Measurements from ENCODE around the gene MADD. TPM values are rescaled to one million over a fixed set of nuclear protein-coding genes. Genes with fewer than 3 reads are reported as not detected.

MADD gene
- total RNA-seq, 1 donor from 2014 or later: 35.7 TPM

DNA sequence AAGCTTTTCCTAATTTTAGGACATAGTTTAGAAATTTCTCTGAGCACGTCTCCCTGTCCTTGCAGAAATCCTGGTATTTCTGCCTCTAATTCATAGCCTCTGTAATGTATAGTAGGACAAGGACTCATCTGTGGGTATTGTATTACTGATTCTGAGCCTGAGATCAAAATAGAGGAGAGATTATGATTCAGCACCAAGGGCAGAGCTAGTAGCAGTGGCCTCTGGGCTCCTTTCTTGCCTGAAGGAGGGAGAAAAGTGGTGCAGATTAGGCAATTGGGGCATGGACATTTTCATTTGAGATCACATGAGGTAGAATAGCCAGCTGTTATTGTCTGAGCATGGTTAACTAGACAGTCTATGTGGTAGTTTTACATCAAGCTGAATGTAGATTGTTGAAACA lies 2.8 kb downstream of the MADD start:
- DNase-seq (ENCODE audit: low spot score): no peak

DNA sequence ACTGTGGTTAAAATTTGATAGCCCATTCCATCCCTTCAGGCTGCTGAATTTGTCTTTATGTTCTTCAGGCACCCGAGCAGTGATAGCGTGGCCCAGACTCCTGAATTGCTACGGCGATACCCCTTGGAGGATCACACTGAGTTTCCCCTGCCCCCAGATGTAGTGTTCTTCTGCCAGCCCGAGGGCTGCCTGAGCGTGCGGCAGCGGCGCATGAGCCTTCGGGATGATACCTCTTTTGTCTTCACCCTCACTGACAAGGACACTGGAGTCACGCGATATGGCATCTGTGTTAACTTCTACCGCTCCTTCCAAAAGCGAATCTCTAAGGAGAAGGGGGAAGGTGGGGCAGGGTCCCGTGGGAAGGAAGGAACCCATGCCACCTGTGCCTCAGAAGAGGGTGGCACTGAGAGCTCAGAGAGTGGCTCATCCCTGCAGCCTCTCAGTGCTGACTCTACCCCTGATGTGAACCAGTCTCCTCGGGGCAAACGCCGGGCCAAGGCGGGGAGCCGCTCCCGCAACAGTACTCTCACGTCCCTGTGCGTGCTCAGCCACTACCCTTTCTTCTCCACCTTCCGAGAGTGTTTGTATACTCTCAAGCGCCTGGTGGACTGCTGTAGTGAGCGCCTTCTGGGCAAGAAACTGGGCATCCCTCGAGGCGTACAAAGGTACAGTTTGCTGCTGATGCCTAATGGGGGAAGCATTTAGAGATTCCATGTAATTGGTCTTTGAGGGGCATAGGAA lies 4.7 kb downstream of the MADD start:
- no peak for DNase-seq (ENCODE audit: low spot score)

DNA sequence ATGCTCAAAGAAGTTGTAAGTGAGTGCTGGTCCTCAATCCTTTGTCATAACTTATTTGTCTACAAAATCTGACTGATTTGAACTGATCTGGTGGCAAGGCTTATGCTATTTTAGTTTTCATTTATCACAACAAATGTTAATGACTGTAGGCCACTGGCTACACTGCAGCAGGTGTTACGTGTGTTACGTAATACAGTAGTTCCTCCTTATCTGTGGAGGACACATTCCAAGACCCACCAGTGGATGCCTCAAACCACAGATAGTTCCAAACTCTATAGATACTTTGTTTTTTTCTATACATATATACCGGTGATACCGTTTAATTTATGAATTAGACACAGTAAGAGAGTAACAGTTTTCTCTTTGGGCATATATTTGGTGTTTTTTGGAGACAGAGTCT lies 7.0 kb downstream of the MADD start:
- DNase-seq (ENCODE audit: low spot score): no peak

DNA sequence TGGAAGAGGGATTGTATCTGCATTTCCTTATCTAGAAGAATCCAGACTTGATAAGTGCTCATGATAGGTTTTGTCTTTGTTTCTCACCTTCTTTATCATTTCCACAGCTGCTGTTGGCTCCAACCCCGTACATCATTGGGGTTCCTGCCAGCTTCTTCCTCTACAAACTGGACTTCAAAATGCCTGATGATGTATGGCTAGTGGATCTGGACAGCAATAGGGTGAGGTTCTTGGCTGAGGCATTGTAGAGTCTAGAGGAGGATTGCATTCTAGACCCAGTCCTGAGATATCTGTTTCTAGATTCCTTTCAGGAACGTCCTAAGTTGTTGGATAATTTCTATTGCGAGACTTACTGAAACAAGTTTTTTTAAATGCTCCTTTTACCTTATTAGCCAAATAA lies 8.1 kb downstream of the MADD start:
- DNase-seq (ENCODE audit: low spot score): no peak

DNA sequence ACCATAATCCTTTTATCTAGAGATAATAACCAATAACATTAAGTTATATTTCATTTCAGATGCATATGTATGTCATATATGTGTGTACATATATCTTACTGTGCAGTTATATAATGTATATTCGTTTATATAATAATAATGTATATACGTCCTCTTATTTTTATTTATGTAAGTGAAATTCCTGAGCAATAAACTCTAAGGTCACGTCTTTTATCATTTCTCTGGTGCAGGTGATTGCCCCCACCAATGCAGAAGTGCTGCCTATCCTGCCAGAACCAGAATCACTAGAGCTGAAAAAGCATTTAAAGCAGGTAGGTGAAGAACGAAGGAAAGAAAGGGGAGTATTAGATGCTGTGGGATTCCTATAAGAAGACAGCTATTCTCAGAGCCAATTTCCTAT lies 8.8 kb downstream of the MADD start:
- no peak for DNase-seq (ENCODE audit: low spot score)

DNA sequence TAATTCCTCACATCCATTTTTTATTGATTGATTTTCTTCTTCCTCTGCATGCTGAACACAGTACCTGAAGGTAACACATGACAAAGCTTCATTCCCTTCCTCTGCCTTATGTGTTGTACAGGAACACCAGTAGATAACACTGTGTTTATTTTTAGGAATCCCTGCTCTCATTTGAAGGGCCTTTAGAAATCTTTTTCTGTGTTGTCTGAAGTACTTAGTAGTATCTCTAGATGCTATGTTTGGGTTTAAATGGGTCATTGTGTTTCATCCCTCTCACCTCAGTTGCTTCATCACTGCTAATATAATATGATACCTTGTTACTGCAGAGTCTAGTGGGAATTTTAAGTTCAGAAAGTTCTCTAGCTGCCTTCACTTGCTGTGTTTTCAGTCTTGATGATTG lies 10.2 kb downstream of the MADD start:
- no peak for DNase-seq (ENCODE audit: low spot score)

DNA sequence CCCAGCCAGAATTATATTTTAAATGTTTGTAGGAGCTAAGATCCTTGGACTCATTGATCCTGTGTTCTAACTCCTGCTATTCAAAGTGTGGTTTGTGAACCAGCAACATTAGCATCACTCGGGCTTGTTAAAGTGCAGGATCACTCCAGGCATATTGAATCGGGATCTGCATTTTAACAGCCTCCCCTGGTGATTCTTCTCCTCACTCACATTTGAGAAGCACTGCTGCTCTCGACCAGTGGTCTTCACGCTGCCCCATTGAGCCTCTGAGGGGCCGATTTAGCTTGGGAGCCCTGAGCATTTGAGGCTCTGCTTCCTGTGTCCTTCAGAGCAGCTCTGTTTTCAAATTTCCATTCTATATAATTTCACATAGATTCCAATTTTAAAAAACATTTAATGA lies 10.9 kb downstream of the MADD start:
- DNase-seq (ENCODE audit: low spot score): peak; percentile 3

DNA sequence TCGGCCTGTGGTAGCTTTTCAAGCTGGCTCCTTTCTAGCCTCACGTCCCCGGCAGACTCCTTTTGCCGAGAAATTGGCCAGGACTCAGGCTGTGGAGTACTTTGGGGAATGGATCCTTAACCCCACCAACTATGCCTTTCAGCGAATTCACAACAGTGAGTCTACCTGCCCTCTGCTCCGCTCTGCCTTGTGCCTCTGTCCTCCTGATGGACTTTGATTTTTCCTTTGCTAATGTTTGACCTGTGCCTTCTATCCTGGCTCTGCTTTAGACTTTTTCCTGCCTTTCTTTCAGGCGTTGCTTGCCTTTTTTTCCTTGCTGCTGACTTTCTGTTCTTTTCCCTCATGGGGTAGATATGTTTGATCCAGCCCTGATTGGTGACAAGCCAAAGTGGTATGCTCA lies 12.5 kb downstream of the MADD start:
- DNase-seq (ENCODE audit: low spot score): peak; percentile 30

DNA sequence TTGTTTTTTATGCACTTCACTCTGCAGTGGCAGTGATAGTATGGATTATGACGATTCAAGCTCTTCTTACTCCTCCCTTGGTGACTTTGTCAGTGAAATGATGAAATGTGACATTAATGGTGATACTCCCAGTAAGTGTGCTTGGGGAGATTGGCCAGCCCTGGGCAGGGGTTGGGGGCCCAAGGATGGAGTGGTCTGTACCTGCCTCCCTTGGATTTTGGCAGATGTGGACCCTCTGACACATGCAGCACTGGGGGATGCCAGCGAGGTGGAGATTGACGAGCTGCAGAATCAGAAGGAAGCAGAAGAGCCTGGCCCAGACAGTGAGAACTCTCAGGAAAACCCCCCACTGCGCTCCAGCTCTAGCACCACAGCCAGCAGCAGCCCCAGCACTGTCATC lies 14.2 kb downstream of the MADD start:
- DNase-seq (ENCODE audit: low spot score): peak; percentile 82

DNA sequence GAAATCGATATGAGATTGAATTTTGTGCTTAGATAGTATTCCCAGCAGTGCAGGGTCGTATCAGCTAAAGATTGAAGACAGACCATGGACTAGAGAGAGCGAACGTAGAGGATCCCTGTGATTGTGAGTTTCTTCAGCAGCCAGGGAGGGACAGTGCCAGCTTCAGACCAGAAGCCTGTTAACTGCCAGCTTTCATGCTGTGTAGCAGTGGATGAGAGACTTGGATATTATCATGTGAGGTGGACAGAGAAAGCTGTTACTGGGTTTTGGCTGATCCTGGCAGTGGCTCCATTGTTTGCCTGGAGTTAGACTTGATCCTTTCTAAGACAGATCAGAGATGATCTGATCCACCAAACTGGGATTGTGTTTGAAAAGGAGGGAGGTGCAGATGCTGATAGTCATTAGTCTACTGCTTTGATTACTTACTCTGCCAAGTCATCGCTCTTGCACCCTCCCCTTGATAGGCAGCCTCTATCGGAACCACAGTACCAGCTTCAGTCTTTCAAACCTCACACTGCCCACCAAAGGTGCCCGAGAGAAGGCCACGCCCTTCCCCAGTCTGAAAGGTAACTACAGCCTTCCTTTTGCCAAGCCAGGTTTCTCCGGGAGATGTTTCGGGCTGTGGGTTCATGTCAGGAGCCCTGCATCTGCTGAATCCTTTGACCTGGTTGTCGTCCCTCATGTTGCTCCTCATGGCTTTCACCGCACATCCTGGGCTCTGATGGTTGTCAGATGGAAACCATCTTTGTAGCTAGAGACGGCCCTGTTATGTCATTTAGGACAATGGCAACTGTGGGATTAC lies 16.2 kb downstream of the MADD start:
- DNase-seq (ENCODE audit: low spot score): peak; percentile 83

DNA sequence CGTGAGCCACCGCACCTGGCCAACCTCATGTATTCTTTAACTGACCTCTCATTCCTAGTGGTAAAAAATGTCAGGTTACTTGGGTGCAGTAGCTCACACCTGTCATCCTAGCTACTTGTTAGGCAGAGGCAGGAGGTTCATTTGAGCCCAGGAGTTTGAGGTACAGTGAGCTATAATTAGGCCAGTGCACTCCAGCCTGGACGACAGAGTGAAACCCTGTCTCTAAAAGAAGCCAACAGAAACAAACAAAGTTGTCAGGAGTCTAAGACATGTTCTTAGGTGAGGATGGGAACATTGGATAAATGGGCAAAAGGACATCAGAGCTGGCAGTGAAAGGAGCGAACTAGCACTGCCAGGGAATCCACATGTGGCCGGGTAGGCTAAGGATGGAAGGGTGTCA lies 18.1 kb downstream of the MADD start:
- no peak for DNase-seq (ENCODE audit: low spot score)

DNA sequence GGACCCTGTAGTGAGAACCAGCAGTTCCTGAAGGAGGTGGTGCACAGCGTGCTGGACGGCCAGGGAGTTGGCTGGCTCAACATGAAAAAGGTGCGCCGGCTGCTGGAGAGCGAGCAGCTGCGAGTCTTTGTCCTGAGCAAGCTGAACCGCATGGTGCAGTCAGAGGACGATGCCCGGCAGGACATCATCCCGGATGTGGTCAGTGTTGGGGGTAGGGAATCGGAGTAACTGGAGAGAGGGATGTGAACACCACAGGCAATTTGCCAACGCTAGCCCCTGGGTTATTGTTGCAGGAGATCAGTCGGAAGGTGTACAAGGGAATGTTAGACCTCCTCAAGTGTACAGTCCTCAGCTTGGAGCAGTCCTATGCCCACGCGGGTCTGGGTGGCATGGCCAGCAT lies 19.9 kb downstream of the MADD start:
- DNase-seq (ENCODE audit: low spot score): peak; percentile 81

DNA sequence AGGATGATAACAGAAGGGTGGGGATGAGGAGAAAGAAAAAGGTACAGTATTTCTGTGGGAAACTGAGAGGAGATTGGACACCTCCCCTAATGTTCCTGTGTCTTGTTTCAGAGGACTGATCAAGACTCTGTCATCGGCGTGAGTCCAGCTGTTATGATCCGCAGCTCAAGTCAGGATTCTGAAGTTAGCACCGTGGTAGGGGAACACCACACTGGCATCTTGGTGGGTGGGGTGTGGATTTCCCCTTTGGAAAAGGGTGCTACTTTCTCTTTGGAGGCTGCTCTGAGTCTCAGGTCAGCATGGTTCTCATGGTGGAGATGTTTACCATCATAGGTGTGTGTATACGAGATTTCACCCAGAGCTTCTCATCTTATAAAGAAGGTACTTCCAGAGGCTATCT lies 25.5 kb downstream of the MADD start:
- peak; percentile 26 for DNase-seq (ENCODE audit: low spot score)

DNA sequence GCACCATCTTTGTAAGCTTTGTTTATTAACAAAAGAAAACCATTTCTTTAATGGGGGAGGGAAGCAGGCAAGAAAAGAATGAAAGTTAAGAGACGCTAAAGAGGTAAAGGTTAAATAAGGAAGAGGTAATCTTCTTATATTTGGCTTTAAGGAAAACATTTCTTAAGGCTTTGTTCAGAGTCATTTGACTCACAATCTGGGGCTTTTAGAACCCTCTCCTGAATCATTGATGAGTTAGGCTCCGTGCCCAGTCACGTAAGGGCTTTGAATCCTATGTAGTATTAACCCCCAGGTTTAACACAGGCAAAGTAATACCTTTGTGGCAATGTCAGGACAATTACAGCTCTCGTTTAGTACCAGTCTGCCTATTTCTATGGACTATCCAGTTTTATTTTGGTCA lies 26.1 kb downstream of the MADD start:
- DNase-seq (ENCODE audit: low spot score): no peak

DNA sequence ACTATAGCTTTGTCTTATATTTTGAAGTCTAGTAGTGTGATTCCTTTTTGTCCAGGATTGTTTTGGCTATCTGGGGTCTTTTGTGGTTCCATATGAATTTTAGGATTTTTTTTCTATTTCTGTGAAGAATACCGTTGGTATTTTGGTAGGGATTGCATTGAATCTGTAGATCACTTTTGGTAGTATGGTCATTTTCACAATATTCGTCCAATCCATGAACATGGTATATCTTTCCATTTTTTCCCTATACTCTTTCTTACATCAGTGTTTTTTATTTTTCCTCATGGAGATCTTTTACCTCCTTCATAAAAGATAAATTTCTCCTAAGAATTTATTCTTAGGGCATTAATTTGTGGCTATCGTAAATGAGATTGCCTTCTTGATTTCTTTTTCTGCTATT lies 29.1 kb downstream of the MADD start:
- no peak for DNase-seq (ENCODE audit: low spot score)

DNA sequence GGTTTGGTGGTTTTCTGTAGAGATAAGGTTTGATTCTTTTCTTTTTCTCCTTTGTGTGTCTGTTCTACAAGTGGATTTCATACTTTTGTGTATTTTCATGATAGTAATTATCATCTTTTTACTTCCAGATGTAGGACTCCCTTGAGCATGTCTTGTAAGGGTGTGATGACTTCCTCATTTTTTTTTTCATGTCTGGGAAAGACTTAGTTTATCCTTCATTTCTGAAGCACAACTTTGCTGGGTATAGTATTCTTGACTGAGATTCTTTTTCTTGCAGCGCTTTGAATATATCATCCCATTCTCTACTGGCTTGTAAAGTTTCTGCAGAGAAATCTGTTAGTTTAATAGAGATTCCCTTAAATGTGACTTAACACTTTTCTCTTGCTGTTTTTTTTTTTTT lies 32.9 kb downstream of the MADD start:
- no peak for DNase-seq (ENCODE audit: low spot score)

DNA sequence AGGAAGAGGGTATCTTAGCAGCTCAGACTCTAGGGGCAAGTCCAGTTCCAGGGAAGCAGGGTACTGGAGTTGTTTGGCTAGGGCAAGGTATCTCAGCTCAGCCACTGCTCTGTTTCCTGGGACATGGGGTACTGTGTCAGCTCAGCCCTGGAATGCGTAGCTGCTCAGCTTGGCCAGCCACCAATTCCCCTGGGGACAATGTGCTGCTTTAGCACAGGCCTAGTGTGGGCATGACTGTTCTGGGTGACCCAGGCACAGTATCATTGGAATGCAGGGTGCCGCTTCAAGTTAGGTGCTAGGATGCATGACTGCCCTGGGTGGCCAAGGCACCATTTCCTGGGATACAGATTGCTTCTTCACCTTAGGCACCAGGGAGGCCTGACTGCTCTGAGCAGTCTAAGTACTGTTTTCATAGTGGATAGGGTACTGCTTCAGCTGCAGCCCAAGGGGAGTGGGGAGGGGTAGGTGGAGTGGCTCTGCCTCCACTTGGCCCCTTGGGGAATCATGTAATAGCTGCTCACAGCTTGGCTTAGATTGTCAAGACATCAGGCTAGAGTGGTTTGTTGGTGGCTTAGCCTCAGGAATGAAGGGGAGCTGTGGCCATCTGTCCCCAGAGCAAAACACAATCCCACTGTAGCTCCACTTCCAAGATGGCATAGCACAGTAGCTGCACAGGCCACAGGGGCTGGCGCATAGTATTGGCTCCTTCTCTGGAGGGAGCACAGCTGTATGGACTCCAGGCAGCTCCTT lies 36.0 kb downstream of the MADD start:
- peak; percentile 57 for DNase-seq (ENCODE audit: low spot score)

DNA sequence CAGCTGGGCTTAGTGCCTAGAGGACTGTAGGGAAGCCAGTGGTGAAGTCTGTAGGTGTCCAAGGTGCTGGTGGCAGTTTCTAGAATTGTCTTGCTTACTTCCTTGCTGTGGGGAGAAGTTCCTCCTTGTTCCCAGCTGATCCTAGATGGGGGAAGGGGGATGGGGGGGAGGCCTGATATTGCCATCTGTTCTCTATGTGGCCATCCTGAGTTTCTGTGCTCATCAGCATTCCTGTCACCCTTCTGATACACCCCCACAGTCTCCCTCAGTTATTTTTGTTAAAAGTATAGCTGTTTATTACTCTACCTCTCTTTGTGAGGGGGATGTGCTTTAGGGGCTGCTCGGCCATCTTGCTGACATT lies 36.5 kb downstream of the MADD start:
- no peak for DNase-seq (ENCODE audit: low spot score)

DNA sequence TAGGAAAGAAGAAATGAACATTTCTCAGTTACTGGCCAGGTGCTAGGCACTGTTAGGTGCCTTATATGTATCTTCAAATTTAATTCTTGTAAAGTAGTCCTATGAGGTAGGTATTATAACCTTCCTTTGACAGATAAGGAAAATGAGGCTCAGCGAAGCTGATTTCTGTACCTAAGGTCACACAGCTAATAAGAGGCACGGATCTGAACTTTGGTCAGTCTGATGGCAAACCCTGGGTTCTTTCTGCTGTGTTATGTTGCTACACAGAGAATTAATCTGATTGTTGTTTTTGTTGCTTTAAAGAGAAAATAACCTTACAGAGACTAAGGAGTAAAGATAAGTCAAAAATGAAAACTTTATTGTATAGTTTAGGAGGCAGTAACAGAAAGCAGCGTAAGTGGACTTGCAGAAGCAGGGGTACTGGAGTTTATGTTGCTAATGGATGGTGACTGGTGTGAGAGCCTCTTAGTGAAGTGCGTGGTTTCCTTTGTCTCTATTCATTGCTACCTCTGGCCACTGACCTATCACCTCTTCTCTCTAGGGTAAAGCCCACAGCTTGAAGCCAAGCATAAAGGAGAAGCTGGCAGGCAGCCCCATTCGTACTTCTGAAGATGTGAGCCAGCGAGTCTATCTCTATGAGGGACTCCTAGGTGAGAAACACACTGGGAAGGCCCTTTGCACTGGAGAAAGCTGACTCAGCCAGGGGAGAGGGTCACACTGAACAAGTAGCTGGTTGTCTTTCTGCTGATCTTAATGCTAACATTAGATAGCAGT lies 38.3 kb downstream of the MADD start:
- peak; percentile 78 for DNase-seq (ENCODE audit: low spot score)

DNA sequence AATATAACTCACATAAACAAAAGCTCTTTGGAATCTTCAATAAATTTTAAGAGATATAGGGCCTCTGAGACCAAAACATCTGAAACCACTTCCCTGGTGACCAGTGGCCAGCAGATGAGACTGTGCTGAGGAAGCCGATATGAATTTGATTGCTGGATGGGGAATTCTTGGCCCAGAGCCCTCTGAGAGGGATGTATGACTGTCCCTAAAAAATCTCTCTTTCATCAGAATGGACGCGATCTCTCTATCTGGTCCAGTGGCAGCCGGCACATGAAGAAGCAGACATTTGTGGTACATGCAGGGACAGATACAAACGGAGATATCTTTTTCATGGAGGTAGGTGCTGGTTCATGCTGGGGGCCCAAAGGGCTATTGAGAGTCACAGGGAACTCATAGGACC lies 45.1 kb downstream of the MADD start:
- DNase-seq (ENCODE audit: low spot score): peak; percentile 65

DNA sequence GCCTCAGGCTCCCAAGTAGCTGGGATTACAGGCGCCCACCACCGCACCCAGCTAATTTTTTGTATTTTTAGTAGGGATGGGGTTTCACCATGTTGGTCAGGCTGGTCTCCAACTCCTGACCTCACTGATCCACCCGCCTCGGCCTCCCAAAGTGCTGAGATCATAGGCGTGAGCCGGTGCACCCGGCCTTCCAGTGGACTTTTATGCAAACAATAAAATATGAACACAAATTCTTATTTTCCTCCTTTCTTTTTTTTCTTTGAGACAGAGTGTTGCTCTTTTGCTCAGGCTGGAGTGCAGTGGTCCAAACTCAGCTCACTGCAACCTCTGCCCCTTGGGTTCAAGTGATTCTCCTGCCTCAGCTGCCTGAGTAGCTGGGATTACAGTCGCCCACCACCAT lies 46.6 kb downstream of the MADD start:
- peak; percentile 71 for DNase-seq (ENCODE audit: low spot score)

Measured in mesenteric fat pad (tissue), 1 donor.